DMS79 treated with DMSO at 0.1 percent for 48 hours (cell line): ENCODE measurements around the gene SUPT7L.
"Not testable (repeated sequence)": the region's sequence is repeated elsewhere in the genome, so short reads cannot be mapped to it uniquely, and the experiment has no call there.

ENCODE experiments used
- DNase-seq: peaks from one replicate; lab custom pipeline; 2025; lab: John Stamatoyannopoulos, UW

SUPT7L gene

GRCh38 chr2:27685577-27685976 is 22.2 kb upstream of the SUPT7L start:
- DNase-seq: no peak

DNA sequence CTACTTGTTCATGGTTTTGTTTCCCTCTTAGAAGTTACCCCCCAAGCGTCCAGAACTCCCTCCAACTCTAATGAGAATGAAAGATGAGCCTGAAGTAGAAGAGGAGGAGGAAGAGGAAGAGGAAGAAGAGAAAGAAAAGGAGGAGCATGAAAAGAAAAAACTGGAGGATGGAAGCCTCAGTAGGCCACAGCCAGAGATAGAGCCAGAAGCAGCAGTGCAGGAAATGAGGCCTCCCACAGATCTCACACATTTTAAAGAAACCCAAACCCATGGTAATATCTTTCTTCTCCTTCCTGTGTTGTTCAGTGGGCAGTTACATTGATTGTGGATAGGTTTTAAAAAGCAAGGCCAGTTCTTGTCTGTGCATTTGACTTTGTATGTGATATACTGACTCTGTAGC is 21.6 kb upstream of the SUPT7L start:
- not testable (repeated sequence) for DNase-seq

- peak; percentile 81 for DNase-seq
Measured at GRCh38 chr2:27683390-27684071, 20.1 kb upstream of the SUPT7L start.

DNA sequence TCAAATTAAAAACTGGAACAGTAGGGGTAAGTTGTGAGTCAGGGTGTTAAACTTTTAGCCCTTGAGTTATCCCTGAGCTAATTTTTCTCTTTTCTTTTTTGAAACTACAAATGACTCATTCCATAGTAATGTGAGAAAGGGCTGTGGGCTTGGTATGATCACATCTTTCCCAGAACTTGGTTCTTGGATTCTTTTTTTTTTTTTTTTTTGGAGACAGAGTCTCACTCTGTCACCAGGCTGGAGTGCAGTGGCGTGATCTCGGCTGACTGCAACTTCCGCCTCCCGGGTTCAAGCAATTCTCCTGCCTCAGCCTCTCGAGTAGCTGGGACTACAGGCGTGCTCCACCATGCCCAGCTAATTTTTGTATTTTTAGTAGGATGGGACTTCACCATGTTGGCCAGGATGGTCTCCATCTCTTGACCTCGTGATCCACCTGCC is 18.9 kb upstream of the SUPT7L start:
- not testable (repeated sequence) for DNase-seq

GRCh38 chr2:27681841-27682240 is 18.4 kb upstream of the SUPT7L start:
- DNase-seq: no peak

DNA sequence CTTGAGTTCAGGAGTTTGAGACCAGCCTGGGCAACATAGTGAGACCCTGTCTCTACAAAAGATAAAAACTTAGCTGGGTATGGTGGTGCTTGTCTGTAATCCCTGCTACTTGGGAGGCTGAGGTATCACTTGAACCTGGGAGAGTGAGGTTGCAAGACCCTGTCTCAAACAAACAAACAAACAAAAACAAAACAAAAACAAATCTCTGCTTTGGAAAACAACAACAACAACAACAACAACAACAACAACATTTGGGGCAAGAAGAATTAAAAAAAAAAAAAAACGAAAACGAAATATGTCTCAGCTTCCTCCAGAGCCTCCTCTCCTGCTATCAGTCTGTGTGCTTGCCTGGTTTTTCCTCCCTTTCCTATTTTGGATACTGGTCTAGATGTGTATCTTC is 17.2 kb upstream of the SUPT7L start:
- DNase-seq: no peak

- DNase-seq: no peak
Measured at GRCh38 chr2:27672723-27673486, 9.5 kb upstream of the SUPT7L start.

- DNase-seq: no peak
Measured at GRCh38 chr2:27671235-27671634, 7.8 kb upstream of the SUPT7L start.

DNA sequence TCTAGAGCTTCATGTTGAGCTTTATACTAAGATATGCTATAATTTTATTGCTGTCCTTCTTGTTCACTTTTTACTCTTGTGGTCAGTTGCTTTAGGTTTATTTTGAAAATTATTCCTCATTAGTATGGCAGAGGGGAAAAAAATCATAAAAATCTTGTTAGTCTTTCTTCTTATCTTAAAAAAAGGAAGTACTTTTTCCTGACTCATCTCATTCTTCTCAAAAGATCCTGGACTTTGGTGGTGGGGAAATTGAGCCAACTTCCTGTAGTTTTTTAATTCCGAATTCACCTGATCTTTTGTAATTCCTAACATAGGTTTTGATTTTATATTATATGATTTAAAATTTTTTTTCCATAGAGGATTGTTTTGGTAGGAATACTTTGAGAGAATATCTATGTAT is 4.0 kb upstream of the SUPT7L start:
- no peak for DNase-seq

GRCh38 chr2:27664622-27665363 is 1.4 kb upstream of the SUPT7L start:
- no peak for DNase-seq

- DNase-seq: no peak
Measured at GRCh38 chr2:27664154-27664574, 750 bp upstream of the SUPT7L start.

DNA sequence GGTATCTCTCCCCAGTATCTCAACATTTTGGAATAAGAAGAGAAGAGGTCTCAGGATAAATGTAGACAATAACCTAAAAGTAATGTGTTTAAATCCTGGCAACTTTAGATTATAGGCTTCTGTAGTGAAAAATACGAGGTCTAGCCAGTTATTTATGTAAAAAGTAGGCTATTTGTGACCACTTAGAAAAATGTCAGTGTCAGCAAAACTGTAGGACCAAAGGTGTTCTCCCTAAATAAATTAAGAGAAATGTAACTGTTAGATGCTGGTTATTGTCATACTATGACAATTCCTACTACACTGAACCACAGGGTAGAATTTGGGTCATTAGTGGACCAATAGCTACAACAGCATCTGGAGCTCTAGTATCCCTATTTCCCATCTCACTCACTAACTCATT is 2.0 kb downstream of the SUPT7L start:
- DNase-seq: no peak

GRCh38 chr2:27655155-27655951 is 8.1 kb downstream of the SUPT7L start:
- DNase-seq: no peak

DNA sequence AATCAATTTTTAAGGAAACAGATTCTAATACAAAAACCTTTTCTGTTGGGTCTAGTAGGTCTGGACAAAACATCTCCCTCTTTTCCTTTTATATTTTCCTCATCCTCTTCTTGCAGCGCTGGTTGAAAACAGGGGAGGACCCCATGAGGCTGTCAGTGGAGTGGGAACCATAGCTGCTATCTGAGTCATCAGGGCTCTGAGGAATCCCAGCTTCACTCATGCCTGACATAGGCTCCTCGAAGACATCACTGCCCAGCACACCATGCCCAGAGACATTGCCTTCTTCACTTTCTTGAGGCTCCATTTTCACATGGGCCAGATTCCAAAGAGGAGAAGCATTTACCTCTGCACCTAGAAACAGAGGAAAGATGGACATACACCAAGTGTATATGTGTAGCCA is 10.0 kb downstream of the SUPT7L start:
- DNase-seq: no peak

DNA sequence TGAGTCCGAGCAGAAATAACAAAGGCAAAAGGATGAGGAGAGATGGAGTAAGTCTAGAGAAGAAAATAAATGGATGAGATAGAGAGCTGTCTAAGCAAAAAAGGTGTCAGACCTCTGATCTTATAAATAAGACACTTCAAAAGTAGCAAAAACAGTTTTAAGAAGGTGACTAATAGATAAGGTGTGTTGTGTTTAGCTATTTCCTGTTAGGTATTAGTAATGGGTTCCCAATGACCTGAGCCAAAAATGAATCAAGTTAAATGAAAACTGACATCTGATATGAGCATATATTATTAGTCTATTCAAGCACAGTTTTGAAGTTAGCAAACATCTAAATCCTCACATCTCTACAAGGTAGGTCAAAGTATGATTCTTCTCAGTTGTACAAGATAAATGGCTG is 10.6 kb downstream of the SUPT7L start:
- no peak for DNase-seq

DNA sequence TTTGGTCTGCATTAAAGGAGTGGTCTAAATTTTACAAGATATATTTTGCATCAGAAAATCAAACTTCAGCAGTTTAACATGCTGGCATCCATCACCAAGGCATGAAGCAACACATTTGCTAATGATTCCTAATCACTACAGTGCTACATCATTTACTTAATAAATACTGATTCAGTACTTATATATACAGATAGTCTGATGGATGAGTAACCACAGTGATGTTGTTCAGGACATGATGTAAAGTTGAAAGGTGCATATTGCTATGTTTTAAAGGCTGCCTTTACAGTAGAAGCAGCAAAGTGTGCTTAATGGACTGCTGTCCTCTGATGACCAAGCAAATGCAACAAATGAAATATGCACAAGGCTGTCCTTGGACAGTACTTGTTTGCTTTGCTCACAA is 11.1 kb downstream of the SUPT7L start:
- no peak for DNase-seq

DNA sequence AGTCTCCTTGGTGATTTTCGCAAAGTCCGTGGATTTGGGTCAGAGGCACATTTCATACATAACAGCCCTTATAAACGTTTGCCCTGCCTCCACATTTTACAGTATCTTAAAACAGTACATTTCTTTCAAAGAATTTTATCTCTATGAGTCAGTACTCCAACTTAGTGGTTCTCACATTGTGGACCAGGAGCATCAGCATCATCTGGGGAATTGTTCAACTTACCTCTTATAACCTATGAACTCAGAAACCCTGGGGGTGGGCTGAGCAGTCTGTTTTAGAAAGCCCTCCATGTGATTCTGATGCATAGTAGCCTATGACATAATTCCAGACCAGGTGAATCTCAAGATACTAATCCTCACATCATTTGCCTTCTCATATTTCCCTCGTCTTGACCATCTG is 12.4 kb downstream of the SUPT7L start:
- DNase-seq: no peak

GRCh38 chr2:27647737-27648136 is 15.7 kb downstream of the SUPT7L start:
- no peak for DNase-seq

- no peak for DNase-seq
Measured at GRCh38 chr2:27647289-27647688, 16.1 kb downstream of the SUPT7L start.

DNA sequence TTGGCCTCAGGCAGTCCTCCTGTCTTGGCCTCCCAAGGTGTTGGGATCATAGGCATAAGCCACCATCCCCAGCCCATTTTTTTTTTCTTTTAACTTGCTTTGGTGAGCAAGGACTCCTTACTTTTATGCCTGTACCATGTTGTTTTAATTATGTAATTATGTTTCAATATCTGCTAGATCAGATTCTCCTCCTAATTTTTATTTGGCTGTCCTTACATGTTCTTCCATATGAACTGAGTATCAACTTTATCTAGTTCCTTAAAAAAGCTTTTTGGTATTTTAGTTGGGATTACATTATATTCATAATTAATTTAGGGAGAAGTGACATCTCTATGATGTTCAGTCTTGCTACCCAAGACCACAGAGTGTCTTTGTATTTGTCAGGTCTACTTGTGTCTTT is 18.2 kb downstream of the SUPT7L start:
- DNase-seq: no peak

GRCh38 chr2:27640722-27641245 is 22.6 kb downstream of the SUPT7L start:
- no peak for DNase-seq

GRCh38 chr2:27638709-27639108 is 24.7 kb downstream of the SUPT7L start:
- DNase-seq: no peak
